GM12892 (cell line): Measurements from ENCODE around the gene LGALS3.

ENCODE experiments used
- POLR2A ChIP-seq: IDR thresholded peaks from 2 replicates; pipeline ENCODE4 v1.6.1; 2011; ENCODE audit warnings: low read depth, low read length, control low read depth
- POLR2AphosphoS5 ChIP-seq: IDR thresholded peaks from 2 replicates; pipeline ENCODE4 v1.6.1; 2011; ENCODE audit warnings: low read depth, low read length, control low read depth

DNA sequence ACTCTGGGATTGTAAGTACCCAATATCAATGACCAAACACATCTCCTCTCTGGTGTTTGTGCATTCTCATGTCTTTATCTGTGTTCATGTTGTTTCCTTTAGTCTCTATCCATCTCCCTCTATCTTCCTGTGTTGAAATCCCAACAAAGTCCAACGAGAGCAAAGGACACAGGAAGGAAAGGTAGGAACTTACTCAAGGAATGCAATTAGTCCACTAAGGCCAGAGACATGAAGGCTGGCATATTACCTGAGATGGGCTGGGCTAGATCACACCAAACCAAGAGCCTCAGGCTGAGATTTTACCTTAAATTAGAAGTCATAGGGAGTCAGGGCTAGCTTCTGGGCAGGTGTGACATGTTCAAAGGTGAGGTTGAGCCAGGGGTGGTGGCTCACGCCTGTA, 14.3 kb upstream of the LGALS3 start:
- TF ChIP-seq POLR2AphosphoS5 (no peak), POLR2A (no peak)
